GM18511 (cell line): ENCODE results near the gene MC2R.
"Not testable (repeated sequence)": the region's sequence is repeated elsewhere in the genome, so short reads cannot be mapped to it uniquely, and the experiment has no call there.

Source experiments
- ATAC-seq: cut with Tn5 transposase; IDR thresholded peaks from one replicate; pipeline ENCODE4 v1.9.1; 2021; ENCODE audit warnings: mild to moderate bottlenecking, moderate library complexity; ENCODE audit not compliant: unreplicated experiment

Gene MC2R

GRCh38 chr18:13894531-13894930 is 20.8 kb downstream of the MC2R start:
- no peak for ATAC-seq

GRCh38 chr18:13893418-13893760 is 21.9 kb downstream of the MC2R start:
- ATAC-seq: peak; percentile 98

- no peak for ATAC-seq
Observed at GRCh38 chr18:13892098-13892497, 23.2 kb downstream of the MC2R start.

GRCh38 chr18:13890761-13891361 is 24.5 kb downstream of the MC2R start:
- ATAC-seq: no peak

GRCh38 chr18:13889671-13890070 is 25.7 kb downstream of the MC2R start:
- no peak for ATAC-seq

- no peak for ATAC-seq
Observed at GRCh38 chr18:13888191-13888716, 27.1 kb downstream of the MC2R start.

- ATAC-seq: no peak
Observed at GRCh38 chr18:13885009-13885408, 30.3 kb downstream of the MC2R start.

GRCh38 chr18:13879937-13880336 is 35.4 kb downstream of the MC2R start:
- no peak for ATAC-seq

- no peak for ATAC-seq
Observed at GRCh38 chr18:13879492-13879891, 35.8 kb downstream of the MC2R start.

GRCh38 chr18:13878857-13879256 is 36.5 kb downstream of the MC2R start:
- no peak for ATAC-seq

- no peak for ATAC-seq
Observed at GRCh38 chr18:13877157-13877556, 38.2 kb downstream of the MC2R start.

GRCh38 chr18:13874558-13874957 is 40.8 kb downstream of the MC2R start:
- no peak for ATAC-seq

- ATAC-seq: no peak
Observed at GRCh38 chr18:13872932-13873331, 42.4 kb downstream of the MC2R start.

GRCh38 chr18:13872373-13872772 is 43.0 kb downstream of the MC2R start:
- ATAC-seq: no peak

GRCh38 chr18:13871701-13872100 is 43.6 kb downstream of the MC2R start:
- no peak for ATAC-seq

- no peak for ATAC-seq
Observed at GRCh38 chr18:13868501-13869271, 46.6 kb downstream of the MC2R start.

- ATAC-seq: not testable (repeated sequence)
Observed at GRCh38 chr18:13862898-13863297, 52.4 kb downstream of the MC2R start.

GRCh38 chr18:13849791-13850190 is 65.5 kb downstream of the MC2R start:
- no peak for ATAC-seq

- no peak for ATAC-seq
Observed at GRCh38 chr18:13836559-13836958, 78.8 kb downstream of the MC2R start.

- no peak for ATAC-seq
Observed at GRCh38 chr18:13835202-13835601, 80.1 kb downstream of the MC2R start.

GRCh38 chr18:13834496-13835015 is 80.8 kb downstream of the MC2R start:
- ATAC-seq: no peak
